GM23248 (cell line): ENCODE data around the gene NTN3.

Source experiments
- EZH2 ChIP-seq: fragments of 200-600 bp; sonication (generic); IDR thresholded peaks from 2 replicates; pipeline ENCODE4 v1.6.1; 2018; ENCODE audit warnings: antibody characterized with exemption, mild to moderate bottlenecking; ENCODE audit not compliant: insufficient read depth, poor library complexity, severe bottlenecking
- EZH2phosphoT487 ChIP-seq: fragments of 200-600 bp; sonication (generic); IDR thresholded peaks from 2 replicates; pipeline ENCODE4 v1.6.1; 2018; ENCODE audit warnings: antibody characterized with exemption, moderate library complexity, mild to moderate bottlenecking, low read depth; ENCODE audit not compliant: insufficient read depth

- TF ChIP-seq EZH2phosphoT487: no peak
- TF ChIP-seq EZH2: no peak
These were observed 44.2 kb downstream of the NTN3 start for GRCh38 chr16:2515180-2515851.
